HEK293 (cell line): Measurements from ENCODE around the gene ATXN10.

Source experiments
- GFI1B ChIP-seq: fragments of 450-650 bp; formaldehyde crosslinking; IDR thresholded peaks from 2 replicates; pipeline ENCODE4 v1.5.1; 2016; ENCODE audit warnings: missing biosample characterization, missing genetic modification characterization
- GLI4 ChIP-seq: fragments of 450-650 bp; formaldehyde crosslinking; IDR thresholded peaks from 2 replicates; pipeline ENCODE4 v1.5.1; 2016; ENCODE audit warnings: missing biosample characterization, missing genetic modification characterization
- HOXD13 ChIP-seq: sonication (generic); formaldehyde crosslinking; IDR thresholded peaks from 2 replicates; pipeline ENCODE4 v1.8.0; 2022; ENCODE audit warnings: missing genetic modification reagents, borderline replicate concordance
- IKZF3 ChIP-seq: fragments of 450-650 bp; IDR thresholded peaks from 2 replicates; pipeline ENCODE4 v1.5.0; 2018; ENCODE audit warnings: missing biosample characterization, mild to moderate bottlenecking, missing genetic modification characterization, moderate library complexity
- KLF7 ChIP-seq: fragments of 450-650 bp; formaldehyde crosslinking; IDR thresholded peaks from 2 replicates; pipeline ENCODE4 v1.5.1; 2016; ENCODE audit warnings: missing biosample characterization, missing genetic modification characterization, borderline replicate concordance
- SP7 ChIP-seq: fragments of 450-650 bp; formaldehyde crosslinking; IDR thresholded peaks from 2 replicates; pipeline ENCODE4 v1.5.1; 2016; ENCODE audit warnings: missing biosample characterization, missing genetic modification characterization
- YY1 ChIP-seq: fragments of 450-650 bp; formaldehyde crosslinking; IDR thresholded peaks from 2 replicates; pipeline ENCODE4 v1.5.1; 2018; ENCODE audit warnings: missing biosample characterization, missing genetic modification characterization
- ZBTB1 ChIP-seq: fragments of 450-650 bp; formaldehyde crosslinking; IDR thresholded peaks from 2 replicates; pipeline ENCODE4 v1.5.1; 2016; ENCODE audit warnings: missing biosample characterization, missing genetic modification characterization
- ZBTB20 ChIP-seq: fragments of 450-650 bp; formaldehyde crosslinking; IDR thresholded peaks from 2 replicates; pipeline ENCODE4 v1.5.1; 2016; ENCODE audit warnings: missing biosample characterization, missing genetic modification characterization
- ZBTB8A ChIP-seq: fragments of 450-650 bp; formaldehyde crosslinking; IDR thresholded peaks from 2 replicates; pipeline ENCODE4 v1.5.1; 2016; ENCODE audit warnings: missing biosample characterization, missing genetic modification characterization
- ZNF169 ChIP-seq: fragments of 450-650 bp; formaldehyde crosslinking; IDR thresholded peaks from 2 replicates; pipeline ENCODE4 v1.5.1; 2016; ENCODE audit warnings: missing biosample characterization, missing genetic modification characterization
- ZNF202 ChIP-seq: fragments of 450-650 bp; formaldehyde crosslinking; IDR thresholded peaks from 2 replicates; pipeline ENCODE4 v1.5.1; 2016; ENCODE audit warnings: missing biosample characterization, missing genetic modification characterization, borderline replicate concordance
- ZNF221 ChIP-seq: fragments of 450-650 bp; formaldehyde crosslinking; IDR thresholded peaks from 2 replicates; pipeline ENCODE4 v1.5.1; 2017; ENCODE audit warnings: missing biosample characterization, missing genetic modification characterization, borderline replicate concordance
- ZNF274 ChIP-seq, 2 experiments: fragments of 200-500 bp in 1 of 2; fragments of 450-650 bp in 1 of 2; sonication (Bioruptor generic) in 1 of 2; formaldehyde crosslinking in 1 of 2; IDR thresholded peaks; 2 replicates each; pipeline versions ENCODE4 v1.5.1 to v1.6.1; 2014 to 2016; ENCODE audit warnings: borderline replicate concordance in 1 of 2, inconsistent platforms in 1 of 2, low read length in 1 of 2, missing biosample characterization in 1 of 2, missing genetic modification characterization in 1 of 2
- ZNF324 ChIP-seq: fragments of 450-650 bp; formaldehyde crosslinking; IDR thresholded peaks from 2 replicates; pipeline ENCODE4 v1.5.1; 2016; ENCODE audit warnings: missing biosample characterization, missing genetic modification characterization
- ZNF341 ChIP-seq: fragments of 450-650 bp; formaldehyde crosslinking; IDR thresholded peaks from 2 replicates; pipeline ENCODE4; 2016; ENCODE audit warnings: low read depth, missing biosample characterization, missing genetic modification characterization
- ZNF398 ChIP-seq: fragments of 450-650 bp; formaldehyde crosslinking; IDR thresholded peaks from 2 replicates; pipeline ENCODE4 v1.5.1; 2017; ENCODE audit warnings: missing biosample characterization, missing genetic modification characterization
- ZNF624 ChIP-seq: fragments of 450-650 bp; formaldehyde crosslinking; IDR thresholded peaks from 2 replicates; pipeline ENCODE4 v1.5.1; 2017; ENCODE audit warnings: missing biosample characterization, missing genetic modification characterization
- ZNF658 ChIP-seq: fragments of 450-650 bp; formaldehyde crosslinking; IDR thresholded peaks from 2 replicates; pipeline ENCODE4; 2016; ENCODE audit warnings: missing biosample characterization, missing genetic modification characterization
- ZNF707 ChIP-seq: fragments of 450-650 bp; formaldehyde crosslinking; IDR thresholded peaks from 2 replicates; pipeline ENCODE4 v1.5.1; 2016; ENCODE audit warnings: missing biosample characterization, missing genetic modification characterization
- ZNF791 ChIP-seq: fragments of 450-650 bp; formaldehyde crosslinking; IDR thresholded peaks from 2 replicates; pipeline ENCODE4 v1.5.1; 2016; ENCODE audit warnings: missing biosample characterization, missing genetic modification characterization
- ZNF792 ChIP-seq: fragments of 450-650 bp; formaldehyde crosslinking; IDR thresholded peaks from 2 replicates; pipeline ENCODE4 v1.5.1; 2016; ENCODE audit warnings: missing biosample characterization, missing genetic modification characterization
- TF ChIP-seq, protein P1 (sequence below): fragments of 450-650 bp; formaldehyde crosslinking; IDR thresholded peaks from 2 replicates; pipeline ENCODE4 v1.5.1; 2016; ENCODE audit warnings: missing biosample characterization, missing genetic modification characterization
- TF ChIP-seq, protein P2 (sequence below): fragments of 450-650 bp; formaldehyde crosslinking; IDR thresholded peaks from 2 replicates; pipeline ENCODE4 v1.5.1; 2016; ENCODE audit warnings: missing biosample characterization, missing genetic modification characterization, low read depth
- TF ChIP-seq, protein P3 (sequence below): fragments of 450-650 bp; formaldehyde crosslinking; IDR thresholded peaks from 2 replicates; pipeline ENCODE4 v1.5.1; 2016; ENCODE audit warnings: missing biosample characterization, missing genetic modification characterization
- TF ChIP-seq, protein P4 (sequence below): fragments of 450-650 bp; formaldehyde crosslinking; IDR thresholded peaks from 2 replicates; pipeline ENCODE4 v1.5.1; 2016; ENCODE audit warnings: missing biosample characterization, missing genetic modification characterization
- TF ChIP-seq, protein P5 (sequence below): fragments of 450-650 bp; formaldehyde crosslinking; IDR thresholded peaks from 2 replicates; pipeline ENCODE4 v1.5.1; 2016; ENCODE audit warnings: missing biosample characterization, missing genetic modification characterization

Gene ATXN10

GRCh38 chr22:45671783-45672563, at the start of gene ATXN10 (continued):
- TF ChIP-seq, protein P1, sequence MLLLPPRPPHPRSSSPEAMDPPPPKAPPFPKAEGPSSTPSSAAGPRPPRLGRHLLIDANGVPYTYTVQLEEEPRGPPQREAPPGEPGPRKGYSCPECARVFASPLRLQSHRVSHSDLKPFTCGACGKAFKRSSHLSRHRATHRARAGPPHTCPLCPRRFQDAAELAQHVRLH = no peak
- peak; percentile 95 for TF ChIP-seq ZBTB8A
- TF ChIP-seq ZNF341 = peak; percentile 67
- TF ChIP-seq, protein P2, sequence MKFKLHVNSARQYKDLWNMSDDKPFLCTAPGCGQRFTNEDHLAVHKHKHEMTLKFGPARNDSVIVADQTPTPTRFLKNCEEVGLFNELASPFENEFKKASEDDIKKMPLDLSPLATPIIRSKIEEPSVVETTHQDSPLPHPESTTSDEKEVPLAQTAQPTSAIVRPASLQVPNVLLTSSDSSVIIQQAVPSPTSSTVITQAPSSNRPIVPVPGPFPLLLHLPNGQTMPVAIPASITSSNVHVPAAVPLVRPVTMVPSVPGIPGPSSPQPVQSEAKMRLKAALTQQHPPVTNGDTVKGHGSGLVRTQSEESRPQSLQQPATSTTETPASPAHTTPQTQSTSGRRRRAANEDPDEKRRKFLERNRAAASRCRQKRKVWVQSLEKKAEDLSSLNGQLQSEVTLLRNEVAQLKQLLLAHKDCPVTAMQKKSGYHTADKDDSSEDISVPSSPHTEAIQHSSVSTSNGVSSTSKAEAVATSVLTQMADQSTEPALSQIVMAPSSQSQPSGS (tag by site-specific recombination) = no peak
- peak; percentile 96 for TF ChIP-seq YY1 (tag by site-specific recombination)
- TF ChIP-seq SP7 (tag by site-specific recombination) = peak; percentile 86
- TF ChIP-seq HOXD13 = no peak
- TF ChIP-seq ZNF202 = no peak
- TF ChIP-seq IKZF3 = no peak
- no peak for TF ChIP-seq ZNF274 (IDR thresholded peaks at IDR 0.05; ENCODE audit: low read length)
- no peak for TF ChIP-seq ZNF274 (tag by site-specific recombination; IDR thresholded peaks at IDR 0.05; ENCODE audit: borderline replicate concordance)
- peak; percentile 49; the same call in 1 of the 2 replicates for TF ChIP-seq ZBTB20 (tag by site-specific recombination)
- TF ChIP-seq GLI4 (tag by site-specific recombination) = peak; percentile 33; the same call in 1 of the 2 replicates
- peak; percentile 91 for TF ChIP-seq ZNF398 (tag by site-specific recombination)
- TF ChIP-seq ZNF324 (tag by site-specific recombination) = peak; percentile 57; the same call in 1 of the 2 replicates
- no peak for TF ChIP-seq ZNF221 (tag by site-specific recombination)
- no peak for TF ChIP-seq ZBTB1 (tag by site-specific recombination)
- no peak for TF ChIP-seq ZNF707 (tag by site-specific recombination)
- no peak for TF ChIP-seq ZNF792 (tag by site-specific recombination)
- TF ChIP-seq, protein P3, sequence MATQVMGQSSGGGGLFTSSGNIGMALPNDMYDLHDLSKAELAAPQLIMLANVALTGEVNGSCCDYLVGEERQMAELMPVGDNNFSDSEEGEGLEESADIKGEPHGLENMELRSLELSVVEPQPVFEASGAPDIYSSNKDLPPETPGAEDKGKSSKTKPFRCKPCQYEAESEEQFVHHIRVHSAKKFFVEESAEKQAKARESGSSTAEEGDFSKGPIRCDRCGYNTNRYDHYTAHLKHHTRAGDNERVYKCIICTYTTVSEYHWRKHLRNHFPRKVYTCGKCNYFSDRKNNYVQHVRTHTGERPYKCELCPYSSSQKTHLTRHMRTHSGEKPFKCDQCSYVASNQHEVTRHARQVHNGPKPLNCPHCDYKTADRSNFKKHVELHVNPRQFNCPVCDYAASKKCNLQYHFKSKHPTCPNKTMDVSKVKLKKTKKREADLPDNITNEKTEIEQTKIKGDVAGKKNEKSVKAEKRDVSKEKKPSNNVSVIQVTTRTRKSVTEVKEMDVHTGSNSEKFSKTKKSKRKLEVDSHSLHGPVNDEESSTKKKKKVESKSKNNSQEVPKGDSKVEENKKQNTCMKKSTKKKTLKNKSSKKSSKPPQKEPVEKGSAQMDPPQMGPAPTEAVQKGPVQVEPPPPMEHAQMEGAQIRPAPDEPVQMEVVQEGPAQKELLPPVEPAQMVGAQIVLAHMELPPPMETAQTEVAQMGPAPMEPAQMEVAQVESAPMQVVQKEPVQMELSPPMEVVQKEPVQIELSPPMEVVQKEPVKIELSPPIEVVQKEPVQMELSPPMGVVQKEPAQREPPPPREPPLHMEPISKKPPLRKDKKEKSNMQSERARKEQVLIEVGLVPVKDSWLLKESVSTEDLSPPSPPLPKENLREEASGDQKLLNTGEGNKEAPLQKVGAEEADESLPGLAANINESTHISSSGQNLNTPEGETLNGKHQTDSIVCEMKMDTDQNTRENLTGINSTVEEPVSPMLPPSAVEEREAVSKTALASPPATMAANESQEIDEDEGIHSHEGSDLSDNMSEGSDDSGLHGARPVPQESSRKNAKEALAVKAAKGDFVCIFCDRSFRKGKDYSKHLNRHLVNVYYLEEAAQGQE = no peak
- TF ChIP-seq KLF7 = no peak
- TF ChIP-seq GFI1B = no peak
- TF ChIP-seq, protein P4, sequence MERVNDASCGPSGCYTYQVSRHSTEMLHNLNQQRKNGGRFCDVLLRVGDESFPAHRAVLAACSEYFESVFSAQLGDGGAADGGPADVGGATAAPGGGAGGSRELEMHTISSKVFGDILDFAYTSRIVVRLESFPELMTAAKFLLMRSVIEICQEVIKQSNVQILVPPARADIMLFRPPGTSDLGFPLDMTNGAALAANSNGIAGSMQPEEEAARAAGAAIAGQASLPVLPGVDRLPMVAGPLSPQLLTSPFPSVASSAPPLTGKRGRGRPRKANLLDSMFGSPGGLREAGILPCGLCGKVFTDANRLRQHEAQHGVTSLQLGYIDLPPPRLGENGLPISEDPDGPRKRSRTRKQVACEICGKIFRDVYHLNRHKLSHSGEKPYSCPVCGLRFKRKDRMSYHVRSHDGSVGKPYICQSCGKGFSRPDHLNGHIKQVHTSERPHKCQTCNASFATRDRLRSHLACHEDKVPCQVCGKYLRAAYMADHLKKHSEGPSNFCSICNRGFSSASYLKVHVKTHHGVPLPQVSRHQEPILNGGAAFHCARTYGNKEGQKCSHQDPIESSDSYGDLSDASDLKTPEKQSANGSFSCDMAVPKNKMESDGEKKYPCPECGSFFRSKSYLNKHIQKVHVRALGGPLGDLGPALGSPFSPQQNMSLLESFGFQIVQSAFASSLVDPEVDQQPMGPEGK (tag by site-specific recombination) = peak; percentile 29; the same call in 1 of the 2 replicates
- TF ChIP-seq ZNF624 (tag by site-specific recombination) = no peak
- no peak for TF ChIP-seq ZNF791
- TF ChIP-seq, protein P5, sequence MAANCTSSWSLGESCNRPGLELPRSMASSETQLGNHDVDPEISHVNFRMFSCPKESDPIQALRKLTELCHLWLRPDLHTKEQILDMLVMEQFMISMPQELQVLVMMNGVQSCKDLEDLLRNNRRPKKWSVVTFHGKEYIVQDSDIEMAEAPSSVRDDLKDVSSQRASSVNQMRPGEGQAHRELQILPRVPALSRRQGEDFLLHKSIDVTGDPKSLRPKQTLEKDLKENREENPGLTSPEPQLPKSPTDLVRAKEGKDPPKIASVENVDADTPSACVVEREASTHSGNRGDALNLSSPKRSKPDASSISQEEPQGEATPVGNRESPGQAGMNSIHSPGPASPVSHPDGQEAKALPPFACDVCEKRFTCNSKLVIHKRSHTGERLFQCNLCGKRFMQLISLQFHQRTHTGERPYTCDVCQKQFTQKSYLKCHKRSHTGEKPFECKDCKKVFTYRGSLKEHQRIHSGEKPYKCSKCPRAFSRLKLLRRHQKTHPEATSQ = peak; percentile 61; the same call in 1 of the 2 replicates
- TF ChIP-seq ZNF169 (tag by site-specific recombination) = 0 out of 2 replicates have a peak, but pooled peaks have one; percentile 54
- TF ChIP-seq ZNF658 (tag by site-specific recombination) = no peak
